ENCODE results near the gene CD27.
"Not testable (repeated sequence)": the region's sequence is repeated elsewhere in the genome, so short reads cannot be mapped to it uniquely, and the experiment has no call there.

The CD27 gene

GRCh38 chr12:6425590-6426531, 18.9 kb upstream of the CD27 start:
- no peak overlapping the region for H3K4me3 ChIP-seq (ENCODE audit: control insufficient read depth, low read depth, low read length)
- TF ChIP-seq CTCF (IDR thresholded peaks at IDR 0.05; ENCODE audit: control insufficient read depth, insufficient read depth, low read depth, low read length, missing control alignments), result no peak
- no peak for DNase-seq (ENCODE audit: low read depth)

- H3K4me3 ChIP-seq (ENCODE audit: control insufficient read depth, low read depth, low read length), result no peak overlapping the region
- DNase-seq (ENCODE audit: low read depth), result no peak
- TF ChIP-seq CTCF (IDR thresholded peaks at IDR 0.05; ENCODE audit: control insufficient read depth, insufficient read depth, low read depth, low read length, missing control alignments), result no peak
These were observed 17.7 kb upstream of the CD27 start for GRCh38 chr12:6426882-6427671.

- not testable (repeated sequence) for DNase-seq (ENCODE audit: low read depth); H3K4me3 ChIP-seq (ENCODE audit: control insufficient read depth, low read depth, low read length)
These were observed 17.0 kb upstream of the CD27 start for GRCh38 chr12:6427796-6428195.

- TF ChIP-seq CTCF (IDR thresholded peaks at IDR 0.05; ENCODE audit: control insufficient read depth, insufficient read depth, low read depth, low read length, missing control alignments), result no peak
- DNase-seq (ENCODE audit: low read depth), result no peak
- no peak overlapping the region for H3K4me3 ChIP-seq (ENCODE audit: control insufficient read depth, low read depth, low read length)
These were observed 16.4 kb upstream of the CD27 start for GRCh38 chr12:6428326-6428725.

- no peak for TF ChIP-seq CTCF (IDR thresholded peaks at IDR 0.05; ENCODE audit: control insufficient read depth, insufficient read depth, low read depth, low read length, missing control alignments)
- peak; percentile 98 for DNase-seq (ENCODE audit: low read depth)
- peak overlapping the region; percentile 23 for H3K4me3 ChIP-seq (ENCODE audit: control insufficient read depth, low read depth, low read length)
These were observed 14.4 kb upstream of the CD27 start for GRCh38 chr12:6430124-6430989.

GRCh38 chr12:6432991-6433390, 11.8 kb upstream of the CD27 start:
- TF ChIP-seq CTCF (IDR thresholded peaks at IDR 0.05; ENCODE audit: control insufficient read depth, insufficient read depth, low read depth, low read length, missing control alignments), result no peak
- H3K4me3 ChIP-seq (ENCODE audit: control insufficient read depth, low read depth, low read length), result no peak overlapping the region
- DNase-seq (ENCODE audit: low read depth), result no peak
